A549 (cell line): ENCODE results near the gene CPZ. TPM values are rescaled to one million over a fixed set of nuclear protein-coding genes. Genes with fewer than 3 reads are reported as not detected.

Experiments
- ATAC-seq, 2 experiments: fragments of 200-7000 bp in 1 of 2; fragments of >200 bp in 1 of 2; cut with Nextera tagmentation in 1 of 2; cut with Tn5 transposase in 1 of 2; 3 replicates each; pipeline versions ENCODE4 v1.8.0 to v1.9.1; 2018 to 2020; ENCODE audit warnings: mild to moderate bottlenecking in 1 of 2, moderate library complexity in 1 of 2
- CTCF ChIA-PET: fragments of 300-600 bp; sonication (Branson Sonifier 250); formaldehyde crosslinking; extraction: SDS; loops from one replicate; lab custom pipeline; 2021; ENCODE audit warnings: antibody characterized with exemption, inconsistent platforms; lab: Yijun Ruan, JAX
- POLR2A ChIA-PET: fragments of 350-600 bp; formaldehyde crosslinking; extraction: SDS; loops from one replicate; lab custom pipeline; 2021; ENCODE audit warnings: antibody characterized with exemption, inconsistent platforms; lab: Yijun Ruan, JAX
- DNase-seq, 2 experiments: peaks; one replicate each; pipeline versions ENCODE4 v3.0.0 to v3.0.0-alpha.2; 2011 to 2016; ENCODE audit warnings: low read depth in 1 of 2, low spot score in 1 of 2
- FAIRE-seq: peaks from 2 replicates; lab custom pipeline; 2011; peaks lifted over from hg19 to GRCh38; lab: Jason Lieb, UNC
- H3K27ac ChIP-seq, 2 experiments: fragments of >200 bp; sonication (Bioruptor Twin); formaldehyde crosslinking; 3 replicates each; pipeline ENCODE4 v1.5.1; 2016 to 2017
- H3K4me1 ChIP-seq: fragments of >200 bp; sonication (Bioruptor Twin); formaldehyde crosslinking; 3 replicates; pipeline ENCODE4 v1.6.1; 2016
- H3K4me2 ChIP-seq: fragments of >200 bp; sonication (Bioruptor Twin); formaldehyde crosslinking; 3 replicates; pipeline ENCODE4 v1.6.1; 2016
- H3K4me3 ChIP-seq: fragments of >200 bp; sonication (Bioruptor Twin); formaldehyde crosslinking; 3 replicates; pipeline ENCODE4 v1.5.1; 2016
- H3K9me3 ChIP-seq: fragments of >200 bp; sonication (Bioruptor Twin); formaldehyde crosslinking; 3 replicates; pipeline ENCODE4 v1.6.1; 2016
- BCL3 ChIP-seq: fragments of >200 bp; sonication (Bioruptor Twin); formaldehyde crosslinking; IDR thresholded peaks from 3 replicates; pipeline ENCODE4 v1.6.1; 2016
- CHD2 ChIP-seq: fragments of 150-350 bp; IDR thresholded peaks from 2 replicates; pipeline ENCODE4 v1.6.1; 2014; ENCODE audit warnings: low read length; ENCODE audit not compliant: partially characterized antibody
- EHMT2 ChIP-seq: fragments of 200-600 bp; sonication (generic); IDR thresholded peaks from 2 replicates; pipeline ENCODE4 v1.6.1; 2016; ENCODE audit warnings: antibody characterized with exemption, low read depth, mild to moderate bottlenecking, moderate library complexity
- EP300 ChIP-seq, 2 experiments: fragments of >200 bp; sonication (Bioruptor Twin); formaldehyde crosslinking; IDR thresholded peaks; 2 replicates in 1 of 2; 3 replicates in 1 of 2; pipeline ENCODE4 v1.6.1; 2016 to 2017
- ESRRA ChIP-seq: fragments of 150-350 bp; IDR thresholded peaks from 2 replicates; pipeline ENCODE4 v1.6.1; 2014; ENCODE audit warnings: mild to moderate bottlenecking, low read length, borderline replicate concordance
- FOSB ChIP-seq: fragments of 250-450 bp; sonication (Bioruptor Pico); IDR thresholded peaks from 2 replicates; pipeline ENCODE4 v1.5.0; 2020; ENCODE audit warnings: mild to moderate bottlenecking, moderate library complexity
- FOSL2 ChIP-seq, 2 experiments: fragments of 450-650 bp in 1 of 2; fragments of >200 bp in 1 of 2; sonication (Bioruptor Twin) in 1 of 2; formaldehyde crosslinking; IDR thresholded peaks; 2 replicates each; pipeline versions ENCODE4 v1.5.0 to v1.6.1; 2016 to 2020; ENCODE audit warnings: mild to moderate bottlenecking in 1 of 2, moderate library complexity in 1 of 2
- GATA3 ChIP-seq: IDR thresholded peaks from 2 replicates; pipeline ENCODE4 v1.6.1; 2012; ENCODE audit warnings: borderline replicate concordance
- HDAC2 ChIP-seq: fragments of 200-600 bp; sonication (generic); IDR thresholded peaks from 2 replicates; pipeline ENCODE4 v1.6.1; 2016
- KDM1A ChIP-seq: fragments of 200-600 bp; sonication (generic); IDR thresholded peaks from 2 replicates; pipeline ENCODE4 v1.6.1; 2016; ENCODE audit warnings: low read depth, mild to moderate bottlenecking
- KDM5A ChIP-seq: fragments of 200-600 bp; sonication (generic); IDR thresholded peaks from 2 replicates; pipeline ENCODE4 v1.6.1; 2016; ENCODE audit warnings: antibody characterized with exemption, mild to moderate bottlenecking
- MAFK ChIP-seq: fragments of 450-650 bp; IDR thresholded peaks from 2 replicates; pipeline ENCODE4 v1.6.1; 2014; ENCODE audit not compliant: partially characterized antibody
- MYC ChIP-seq: IDR thresholded peaks from 2 replicates; pipeline ENCODE4 v1.6.1; 2012; ENCODE audit warnings: mild to moderate bottlenecking, inconsistent platforms, low read length, improper control_type of control experiment, borderline replicate concordance
- NFE2L2 ChIP-seq: fragments of 150-350 bp; conservative IDR thresholded peaks from 2 replicates; pipeline ENCODE4 v1.6.1; 2014; ENCODE audit warnings: low read length
- NPAS2 ChIP-seq: fragments of 250-450 bp; sonication (Bioruptor Pico); IDR thresholded peaks from 2 replicates; pipeline ENCODE4 v1.8.0; 2022; ENCODE audit warnings: mild to moderate bottlenecking, moderate library complexity, borderline replicate concordance
- NR3C1 ChIP-seq: fragments of >200 bp; sonication (Bioruptor Twin); formaldehyde crosslinking; IDR thresholded peaks from 3 replicates; pipeline ENCODE4 v1.6.1; 2017
- RAD21 ChIP-seq, 2 experiments: fragments of >200 bp in 1 of 2; sonication (Bioruptor Twin) in 1 of 2; formaldehyde crosslinking in 1 of 2; IDR thresholded peaks in 1 of 2; conservative IDR thresholded peaks in 1 of 2; 2 replicates in 1 of 2; 3 replicates in 1 of 2; pipeline ENCODE4 v1.6.1; 2012 to 2018; ENCODE audit warnings: inconsistent platforms in 1 of 2
- RCOR1 ChIP-seq: fragments of 150-350 bp; IDR thresholded peaks from 2 replicates; pipeline ENCODE4 v1.6.1; 2014; ENCODE audit warnings: antibody characterized with exemption, low read length, low read depth
- RFX5 ChIP-seq: fragments of 450-650 bp; IDR thresholded peaks from 2 replicates; pipeline ENCODE4 v1.7.1; 2014; ENCODE audit warnings: antibody characterized with exemption, mild to moderate bottlenecking, moderate library complexity
- TFCP2L1 ChIP-seq: fragments of 250-450 bp; sonication (Bioruptor Pico); IDR thresholded peaks from 2 replicates; pipeline ENCODE4 v1.5.0; 2021; ENCODE audit warnings: mild to moderate bottlenecking
- ZC3H11A ChIP-seq: fragments of 450-650 bp; IDR thresholded peaks from 2 replicates; pipeline ENCODE4 v1.6.1; 2014; ENCODE audit warnings: antibody characterized with exemption, mild to moderate bottlenecking
- ZFP36 ChIP-seq: fragments of 450-650 bp; IDR thresholded peaks from 2 replicates; pipeline ENCODE4 v1.6.1; 2014; ENCODE audit warnings: borderline replicate concordance; ENCODE audit not compliant: partially characterized antibody
- ZSCAN20 ChIP-seq: fragments of 250-450 bp; sonication (Bioruptor Pico); IDR thresholded peaks from 2 replicates; pipeline ENCODE4 v1.8.0; 2022; ENCODE audit warnings: mild to moderate bottlenecking, moderate library complexity
- WGBS: methylation state at CpG from one replicate; pipeline ENCODE4 v1.1.6; 2017; ENCODE audit errors: missing lambda C conversion rate; 5-methylcytosine and 5-hydroxymethylcytosine counted together
- polyA plus RNA-seq, 4 experiments: library from polyadenylated mRNA; depleted of rRNA in 3 of 4; stranded (reverse); fragments of >200 nt; fragmentation: RNase III in 1 of 4; extraction: RNeasy Plus Mini Kit Qiagen cat#74134 plus additional on column Dnase treatment in 1 of 4; gene quantifications; 2 replicates in 3 of 4; 3 replicates in 1 of 4; pipeline ENCODE4 v1.2.3, GENCODE V29; 2011 to 2017
- TF ChIP-seq, protein P1 (sequence below): fragments of >200 bp; sonication (Bioruptor Twin); formaldehyde crosslinking; IDR thresholded peaks from 3 replicates; pipeline ENCODE4 v1.5.1; 2016

CPZ gene
- polyA plus RNA-seq, 2 of the 4 experiments (the other 2 are of a cell fraction) = 0.09 to 0.21 TPM

- Histone ChIP-seq H3K4me3 (no peak overlapping the region), H3K27ac (no peak overlapping the region), H3K9me3 (no peaks in the 10 kb centered on the region), H3K4me1 (peaks cover 8% of the 10 kb centered on the region; the same call in 2 of the 3 replicates), H3K4me2 (no peak overlapping the region)
- WGBS = 65% methylated on average over 8 of the region's 8 CpGs
- POLR2A ChIA-PET = no interaction called here
- ATAC-seq (no peak), DNase-seq (no peak), FAIRE-seq (no peak)
- CTCF ChIA-PET = interaction anchor here (1.3 kb wide), 1 partner anchor 84 kb away, joined by 6 read pairs; no protein-coding TSS in a partner anchor
- TF ChIP-seq ZC3H11A (no peak), CHD2 (no peak), RAD21 (conservative IDR thresholded peaks at IDR 0.05 in 1 of 2, IDR thresholded peaks at IDR 0.05 in 1 of 2) (no peak), RFX5 (no peak), MYC (no peak), EHMT2 (no peak), GATA3 (no peak), ZFP36 (no peak), FOSL2 (IDR thresholded peaks at IDR 0.05) (no peak), FOSL2 (CRISPR knock-in tag; IDR thresholded peaks at IDR 0.05) (no peak), BCL3 (no peak), ESRRA (no peak), MAFK (no peak), RCOR1 (no peak), HDAC2 (no peak), FOSB (CRISPR knock-in tag) (no peak), NR3C1 (no peak), NFE2L2 (no peak)
- TF ChIP-seq, protein P1, sequence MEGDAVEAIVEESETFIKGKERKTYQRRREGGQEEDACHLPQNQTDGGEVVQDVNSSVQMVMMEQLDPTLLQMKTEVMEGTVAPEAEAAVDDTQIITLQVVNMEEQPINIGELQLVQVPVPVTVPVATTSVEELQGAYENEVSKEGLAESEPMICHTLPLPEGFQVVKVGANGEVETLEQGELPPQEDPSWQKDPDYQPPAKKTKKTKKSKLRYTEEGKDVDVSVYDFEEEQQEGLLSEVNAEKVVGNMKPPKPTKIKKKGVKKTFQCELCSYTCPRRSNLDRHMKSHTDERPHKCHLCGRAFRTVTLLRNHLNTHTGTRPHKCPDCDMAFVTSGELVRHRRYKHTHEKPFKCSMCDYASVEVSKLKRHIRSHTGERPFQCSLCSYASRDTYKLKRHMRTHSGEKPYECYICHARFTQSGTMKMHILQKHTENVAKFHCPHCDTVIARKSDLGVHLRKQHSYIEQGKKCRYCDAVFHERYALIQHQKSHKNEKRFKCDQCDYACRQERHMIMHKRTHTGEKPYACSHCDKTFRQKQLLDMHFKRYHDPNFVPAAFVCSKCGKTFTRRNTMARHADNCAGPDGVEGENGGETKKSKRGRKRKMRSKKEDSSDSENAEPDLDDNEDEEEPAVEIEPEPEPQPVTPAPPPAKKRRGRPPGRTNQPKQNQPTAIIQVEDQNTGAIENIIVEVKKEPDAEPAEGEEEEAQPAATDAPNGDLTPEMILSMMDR = no peak
Observed at GRCh38 chr4:8552581-8553205, 39.9 kb upstream of the CPZ start.

DNA sequence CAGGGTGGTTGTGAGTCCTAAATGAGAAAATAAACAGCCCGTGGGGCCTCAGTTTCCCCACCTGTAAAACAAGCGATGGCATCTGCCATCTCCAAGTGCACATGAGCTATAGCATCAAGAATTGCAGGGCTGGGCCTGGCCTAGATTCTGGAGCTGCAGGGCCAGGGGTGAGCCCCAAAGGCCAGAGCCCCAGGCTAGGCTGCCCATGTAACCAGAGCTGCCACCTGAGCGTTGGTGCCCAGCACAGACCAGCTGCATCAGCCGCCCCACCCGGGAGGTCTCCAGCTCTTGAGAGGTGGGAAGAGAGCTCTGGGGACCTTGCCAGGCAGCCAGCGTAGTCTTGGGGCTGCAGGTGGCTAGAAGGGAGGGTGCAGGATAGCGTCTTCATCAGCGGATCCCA lies 39.3 kb upstream of the CPZ start:
- ChIA-PET POLR2A (no interaction called here), CTCF (interaction anchor here (0.6 kb wide), 2 partner anchors 27 to 116 kb away, joined by 3 to 4 read pairs; no protein-coding TSS in a partner anchor)
- TF ChIP-seq TFCP2L1 (no peak), ZSCAN20 (CRISPR knock-in tag) (no peak), RFX5 (no peak), KDM5A (no peak), NPAS2 (CRISPR knock-in tag) (no peak), KDM1A (no peak), EP300 (IDR thresholded peaks at IDR 0.05) (no peak), CHD2 (no peak)
- no peak for ATAC-seq
- no peak overlapping the region for H3K4me2 ChIP-seq
- 34% methylated on average over 2 of the region's 8 CpGs for WGBS
- DNase-seq = no peak
- FAIRE-seq = no peak
- H3K9me3 ChIP-seq = no peaks in the 10 kb centered on the region
- peaks cover 9% of the 10 kb centered on the region; the same call in 2 of the 3 replicates for H3K4me1 ChIP-seq
- H3K4me3 ChIP-seq = no peak overlapping the region
- H3K27ac ChIP-seq = no peak overlapping the region
